ENCODE data around the gene POLR2E. TPM values are rescaled to one million over a fixed set of nuclear protein-coding genes. Genes with fewer than 3 reads are reported as not detected.

POLR2E gene
- total RNA-seq, 1 experiment from 2014 or later: 261 TPM

GRCh38 chr19:1129535-1129934 is 34.4 kb upstream of the POLR2E start:
- H2AFZ ChIP-seq (ENCODE audit: low read length): no peak overlapping the region
- H3K79me2 ChIP-seq (ENCODE audit: insufficient read depth, low read length): no peaks in the 10 kb centered on the region; the same call in 1 of the 2 replicates
- H2BK15ac ChIP-seq (ENCODE audit: low read depth, low read length): no peak overlapping the region
- H3K18ac ChIP-seq (ENCODE audit: insufficient read length, low read depth, low read length): no peak overlapping the region
- no peaks in the 10 kb centered on the region for H3K27me3 Mint-ChIP-seq (ENCODE audit: low read depth)
- no peak overlapping the region for H2BK120ac ChIP-seq (ENCODE audit: low read depth, low read length, poor library complexity, severe bottlenecking)
- H3K23me2 ChIP-seq (ENCODE audit: insufficient read length, low read depth, low read length, poor library complexity, severe bottlenecking): no peaks in the 10 kb centered on the region
- H4K8ac ChIP-seq (replicated peaks; ENCODE audit: insufficient read length, low read depth, low read length): no peak overlapping the region
- H4K5ac ChIP-seq (ENCODE audit: insufficient read length, low read depth, low read length): no peak overlapping the region
- no peak overlapping the region for H3K4me3 Mint-ChIP-seq
- H3K27ac Mint-ChIP-seq: no peak overlapping the region
- DNase-seq: no peak
- no peak overlapping the region for H3K9ac ChIP-seq (ENCODE audit: extremely low read depth, insufficient read length, low read length)
- no peak overlapping the region for H2BK12ac ChIP-seq (ENCODE audit: insufficient read length, low read depth, low read length)
- no peaks in the 10 kb centered on the region for H3K79me1 ChIP-seq (ENCODE audit: insufficient read depth, low read depth, low read length, poor library complexity, severe bottlenecking)
- H3T11ph ChIP-seq (ENCODE audit: low read length): no peak overlapping the region
- no peaks in the 10 kb centered on the region for H3K27me3 ChIP-seq (ENCODE audit: insufficient read depth, low read length)
- H3K9me3 Mint-ChIP-seq: no peaks in the 10 kb centered on the region
- peaks cover 0 to 18% (median 18%) of the 10 kb centered on the region in 3 experiments; a peak in 5 of 7 replicates for H3K36me3 Mint-ChIP-seq (ENCODE audit: insufficient read depth in 1 of 3, low read depth in 3 of 3)
- H3K27ac ChIP-seq (ENCODE audit: insufficient read length, low read depth, low read length): no peak overlapping the region
- H4K91ac ChIP-seq (ENCODE audit: insufficient read length, low read depth, low read length): no peak overlapping the region
- H3K4me1 ChIP-seq (ENCODE audit: insufficient read depth, low read length): no peaks in the 10 kb centered on the region; the same call in 1 of the 2 replicates
- no peak overlapping the region for H3K56ac ChIP-seq (ENCODE audit: insufficient read length, low read depth, low read length)
- H2BK20ac ChIP-seq (ENCODE audit: low read depth, low read length, poor library complexity, severe bottlenecking): no peak overlapping the region
- no peak overlapping the region for H3K4ac ChIP-seq (ENCODE audit: low read depth, low read length)
- H3K9me3 ChIP-seq (ENCODE audit: control insufficient read depth, low read depth, low read length): no peaks in the 10 kb centered on the region
- H3K4me2 ChIP-seq (ENCODE audit: insufficient read depth, insufficient read length, low read length): no peak overlapping the region
- H3K23ac ChIP-seq (ENCODE audit: insufficient read length, low read depth, low read length): no peak overlapping the region
- WGBS (ENCODE audit: extremely low coverage, insufficient read length, low lambda C conversion rate): no CpG with 5 or more reads among the region's 18 CpGs
- H3K14ac ChIP-seq (ENCODE audit: insufficient read depth, low read length): no peak overlapping the region; the same call in 1 of the 2 replicates
- peaks cover 2 to 4% of the 10 kb centered on the region in 2 experiments; a peak in 2 of 4 replicates for H3K4me1 Mint-ChIP-seq
- no peak overlapping the region for H2BK5ac ChIP-seq (ENCODE audit: insufficient read length, low read length)
- H2AK5ac ChIP-seq (ENCODE audit: insufficient read length, low read length): no peak overlapping the region
- TF ChIP-seq CTCF (conservative IDR thresholded peaks at IDR 0.05): no peak
- no peaks in the 10 kb centered on the region for H4K20me1 ChIP-seq (ENCODE audit: control insufficient read depth, insufficient read depth, insufficient read length)
